ENCODE results near the gene SH3PXD2B. TPM values are rescaled to one million over a fixed set of nuclear protein-coding genes. Genes with fewer than 3 reads are reported as not detected.
A peak's percentile ranks its signal among the peaks of the same experiment; 100 is the strongest.

SH3PXD2B gene
- total and polyA plus RNA-seq, 2 of the 4 experiments (the other 2 are of a cell fraction) = 8.2 to 14.4 TPM

DNA sequence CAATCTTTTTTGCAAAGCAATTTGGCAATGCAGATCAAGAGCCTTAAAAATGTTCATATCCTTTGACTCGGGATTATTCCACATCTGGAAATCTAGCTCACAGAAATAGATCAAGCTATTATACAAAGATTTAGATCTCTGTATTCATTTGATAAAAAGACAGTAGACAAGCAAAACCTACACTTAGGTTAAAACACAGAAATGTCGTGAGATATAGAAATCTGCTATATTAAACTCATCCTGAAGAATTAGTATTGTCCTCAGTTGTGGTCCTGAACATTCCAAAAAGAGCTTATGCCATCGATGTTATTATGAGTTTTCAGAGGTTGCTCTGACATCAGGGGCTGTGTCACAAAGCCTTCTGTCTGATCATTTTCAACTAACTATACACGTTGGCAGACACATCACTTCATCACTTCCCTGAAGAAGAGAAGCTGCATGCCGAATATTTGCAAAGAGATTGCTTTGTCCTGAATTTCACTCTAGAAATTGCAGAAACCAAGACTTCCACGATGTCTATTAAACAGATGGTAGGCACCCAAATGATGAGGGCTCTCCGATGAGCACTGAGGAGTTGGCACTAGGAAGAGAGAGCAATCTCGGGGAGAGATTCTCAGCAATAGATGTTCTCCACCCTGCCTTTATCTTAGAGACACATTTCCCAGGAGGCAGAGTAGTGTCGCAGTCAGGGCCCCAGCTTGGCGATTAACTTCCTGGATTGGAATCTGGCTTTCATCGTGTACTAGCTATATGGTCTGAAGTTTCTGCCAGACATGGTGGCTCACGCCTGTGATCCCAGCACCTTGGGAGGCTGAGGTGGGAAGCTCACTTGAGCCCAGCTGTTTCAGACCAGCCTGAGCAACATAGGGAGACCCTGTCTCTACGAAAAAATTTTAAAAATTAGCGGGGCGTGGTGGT is 168.8 kb downstream of the SH3PXD2B start:
- ATAC-seq (ENCODE audit: low read depth) (no peak), DNase-seq (no peak)
- H2BK5ac ChIP-seq (ENCODE audit: low read depth, low read length, poor library complexity, severe bottlenecking) = no peak overlapping the region
- 0 out of 2 replicates have a peak overlapping the region, but pooled peaks have one; percentile 6 for H3K9ac ChIP-seq (ENCODE audit: low read depth, low read length)
- H3K36me3 ChIP-seq (ENCODE audit: control insufficient read depth, insufficient read depth, low read length) = no peaks in the 10 kb centered on the region
- no peaks in the 10 kb centered on the region for H3K27me3 ChIP-seq (ENCODE audit: control insufficient read depth, insufficient read depth, low read length)
- no peak overlapping the region for H2BK20ac ChIP-seq (ENCODE audit: low read depth, low read length)
- CTCF ChIA-PET = interaction anchor here (1.3 kb wide), 1 partner anchor 8 kb away, joined by 11 read pairs; no protein-coding TSS in a partner anchor
- no peak overlapping the region for H3K27ac ChIP-seq (ENCODE audit: insufficient read depth, low read length)
- H3K18ac ChIP-seq (ENCODE audit: low read depth, low read length) = no peak overlapping the region
- H2BK120ac ChIP-seq (ENCODE audit: low read depth, low read length) = no peak overlapping the region
- H2BK15ac ChIP-seq (ENCODE audit: low read depth, low read length) = no peak overlapping the region
- H2AK5ac ChIP-seq (ENCODE audit: low read depth, low read length) = peak overlapping the region; percentile 27; the same call in 1 of the 2 replicates
- intact Hi-C loops (cut with micrococcal nuclease) = no loop called here
- H2AK9ac ChIP-seq (replicated peaks; ENCODE audit: low read depth, low read length, poor library complexity) = peak overlapping the region; percentile 44
- H4K20me1 ChIP-seq (ENCODE audit: insufficient read depth, low read length) = peaks cover 26% of the 10 kb centered on the region
- peak overlapping the region; percentile 64; the same call in 1 of the 2 replicates for H3K23ac ChIP-seq (ENCODE audit: low read depth, low read length)
- peaks cover 4% of the 10 kb centered on the region; the same call in 1 of the 2 replicates for H3K9me1 ChIP-seq (ENCODE audit: insufficient read depth, low read length)
- no peak overlapping the region for H3K4me2 ChIP-seq (ENCODE audit: low read depth, low read length)
- H2AFZ ChIP-seq (replicated peaks; ENCODE audit: low read length, poor library complexity) = peak overlapping the region; percentile 61
- peak overlapping the region in 1 of 2 experiments; percentile 37; a peak in 2 of 4 replicates for H4K8ac ChIP-seq (ENCODE audit: low read depth in 2 of 2, low read length in 2 of 2)
- H4K91ac ChIP-seq (ENCODE audit: insufficient read depth, low read depth, low read length) = no peak overlapping the region
- in situ Hi-C loops (cut with MboI; ENCODE audit: low sequenced_read_pairs) = loop anchor here (10.0 to 25.0 kb wide), 2 partner anchors 181 to 873 kb away; partner anchors contain the start of gene FGF18
- H3K4me3 ChIP-seq (ENCODE audit: insufficient read depth, low read depth, low read length) = no peak overlapping the region
- 76% methylated on average over 6 of the region's 15 CpGs; no CpG with 5 or more reads in 1 of the 2 experiments for WGBS, 2 experiments (ENCODE audit: extremely low coverage in 2 of 2, insufficient read length in 1 of 2)
- no peak overlapping the region for H4K5ac ChIP-seq (ENCODE audit: low read depth, low read length)
- no peak overlapping the region for H3K14ac ChIP-seq (replicated peaks; ENCODE audit: low read depth, low read length)
- POLR2A ChIA-PET (ENCODE audit: unreplicated experiment) = no interaction called here
- H3K79me1 ChIP-seq (ENCODE audit: low read depth in 1 of 2, low read length in 2 of 2) = peaks cover 7 to 25% of the 10 kb centered on the region in 2 experiments; a peak in 3 of 4 replicates
- H3K4ac ChIP-seq (ENCODE audit: low read depth, low read length) = no peak overlapping the region
- dilution Hi-C loops (cut with HindIII; ENCODE audit: low sequenced_read_pairs, unreplicated experiment) = no loop called here
- no peaks in the 10 kb centered on the region for H3K9me3 ChIP-seq (ENCODE audit: control insufficient read depth, insufficient read depth, low read length)
- BruUV-seq (replicated peaks) = no TSS peak
- H3K4me1 ChIP-seq (ENCODE audit: control insufficient read depth, insufficient read depth, low read length) = peaks cover 3% of the 10 kb centered on the region
- H3K56ac ChIP-seq (ENCODE audit: extremely low read depth, insufficient read depth, low read length) = no peak overlapping the region
- TF ChIP-seq FOS (IDR thresholded peaks at IDR 0.05; ENCODE audit: low read depth, low read length) (no peak), BHLHE40 (IDR thresholded peaks at IDR 0.05; ENCODE audit: low read depth, low read length) (no peak), CHD1 (IDR thresholded peaks at IDR 0.05; ENCODE audit: low read depth, low read length) (no peak), ELK1 (IDR thresholded peaks at IDR 0.05; ENCODE audit: borderline replicate concordance, low read depth, low read length) (no peak), MAZ (IDR thresholded peaks at IDR 0.05; ENCODE audit: borderline replicate concordance, low read depth, low read length) (no peak), POLR2A (IDR thresholded peaks at IDR 0.05; ENCODE audit: low read depth, low read length) (no peak), MXI1 (IDR thresholded peaks at IDR 0.05; ENCODE audit: borderline replicate concordance, low read depth, low read length) (no peak), RCOR1 (IDR thresholded peaks at IDR 0.05; ENCODE audit: insufficient replicate concordance, low read length) (no peak), MAFK (IDR thresholded peaks at IDR 0.05; ENCODE audit: low read depth, low read length) (no peak), RAD21 (IDR thresholded peaks at IDR 0.05; ENCODE audit: low read length) (no peak), NFE2L2 (IDR thresholded peaks at IDR 0.05; ENCODE audit: low read depth, low read length) (no peak), CEBPB (IDR thresholded peaks at IDR 0.05; ENCODE audit: low read depth, low read length) (no peak), RFX5 (IDR thresholded peaks at IDR 0.05; ENCODE audit: low read depth, low read length) (no peak), SMC3 (IDR thresholded peaks at IDR 0.05; ENCODE audit: low read depth, low read length) (no peak)
- TF ChIP-seq, protein P1, sequence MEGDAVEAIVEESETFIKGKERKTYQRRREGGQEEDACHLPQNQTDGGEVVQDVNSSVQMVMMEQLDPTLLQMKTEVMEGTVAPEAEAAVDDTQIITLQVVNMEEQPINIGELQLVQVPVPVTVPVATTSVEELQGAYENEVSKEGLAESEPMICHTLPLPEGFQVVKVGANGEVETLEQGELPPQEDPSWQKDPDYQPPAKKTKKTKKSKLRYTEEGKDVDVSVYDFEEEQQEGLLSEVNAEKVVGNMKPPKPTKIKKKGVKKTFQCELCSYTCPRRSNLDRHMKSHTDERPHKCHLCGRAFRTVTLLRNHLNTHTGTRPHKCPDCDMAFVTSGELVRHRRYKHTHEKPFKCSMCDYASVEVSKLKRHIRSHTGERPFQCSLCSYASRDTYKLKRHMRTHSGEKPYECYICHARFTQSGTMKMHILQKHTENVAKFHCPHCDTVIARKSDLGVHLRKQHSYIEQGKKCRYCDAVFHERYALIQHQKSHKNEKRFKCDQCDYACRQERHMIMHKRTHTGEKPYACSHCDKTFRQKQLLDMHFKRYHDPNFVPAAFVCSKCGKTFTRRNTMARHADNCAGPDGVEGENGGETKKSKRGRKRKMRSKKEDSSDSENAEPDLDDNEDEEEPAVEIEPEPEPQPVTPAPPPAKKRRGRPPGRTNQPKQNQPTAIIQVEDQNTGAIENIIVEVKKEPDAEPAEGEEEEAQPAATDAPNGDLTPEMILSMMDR (conservative IDR thresholded peaks at IDR 0.05; ENCODE audit: low read depth, low read length) = no peak

Measured in IMR-90 (cell line).